NCI-H460 (cell line): ENCODE results near the gene FTL. TPM values are rescaled to one million over a fixed set of nuclear protein-coding genes. Genes with fewer than 3 reads are reported as not detected.

ENCODE experiments used
- DNase-seq: peaks from one replicate; pipeline ENCODE4 v3.0.0-alpha.2; 2016; ENCODE audit warnings: low read depth; ENCODE audit errors: extremely low read depth
- total RNA-seq: library from RNA; depleted of rRNA; stranded (reverse); fragments of >200 nt; shearing (Covaris generic); gene quantifications from 2 replicates; pipeline ENCODE4 v1.2.3, GENCODE V29; 2014

Gene FTL
- total RNA-seq, 1 experiment from 2014 or later, result 10,502 TPM

GRCh38 chr19:48989701-48990291 lies 24.7 kb downstream of the FTL start:
- no peak for DNase-seq

GRCh38 chr19:48990400-48990799 lies 25.3 kb downstream of the FTL start:
- DNase-seq, result no peak

DNA sequence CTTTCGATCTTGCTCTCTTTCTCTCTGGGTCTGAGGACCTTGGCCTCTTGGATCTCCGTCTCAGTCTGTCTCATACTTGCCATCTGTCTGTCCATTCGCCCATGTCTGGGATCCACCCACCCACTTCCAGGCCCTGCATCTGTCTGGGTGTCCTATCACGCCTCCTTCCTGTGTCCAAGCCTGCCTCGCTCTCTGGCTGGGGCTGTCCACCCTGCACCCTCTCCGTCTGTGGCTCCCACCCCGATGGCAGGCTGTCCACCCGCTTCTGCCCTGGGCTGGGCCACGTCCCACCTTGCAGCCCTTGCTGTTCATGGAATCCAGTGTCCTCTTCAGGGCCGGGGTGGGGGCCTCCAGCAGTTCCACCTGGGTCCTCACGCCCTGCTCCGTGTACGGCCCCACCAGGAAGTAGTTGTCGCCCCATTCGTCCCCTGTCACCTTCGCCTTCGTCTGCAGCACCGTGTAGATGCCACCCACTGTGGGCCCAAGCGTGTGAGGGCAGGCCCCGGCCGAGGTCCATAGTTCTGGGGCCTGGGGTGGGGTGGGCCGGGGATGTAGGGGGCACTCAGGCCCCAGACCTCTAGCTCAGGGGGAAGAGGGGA lies 26.0 kb downstream of the FTL start:
- DNase-seq, result no peak

DNA sequence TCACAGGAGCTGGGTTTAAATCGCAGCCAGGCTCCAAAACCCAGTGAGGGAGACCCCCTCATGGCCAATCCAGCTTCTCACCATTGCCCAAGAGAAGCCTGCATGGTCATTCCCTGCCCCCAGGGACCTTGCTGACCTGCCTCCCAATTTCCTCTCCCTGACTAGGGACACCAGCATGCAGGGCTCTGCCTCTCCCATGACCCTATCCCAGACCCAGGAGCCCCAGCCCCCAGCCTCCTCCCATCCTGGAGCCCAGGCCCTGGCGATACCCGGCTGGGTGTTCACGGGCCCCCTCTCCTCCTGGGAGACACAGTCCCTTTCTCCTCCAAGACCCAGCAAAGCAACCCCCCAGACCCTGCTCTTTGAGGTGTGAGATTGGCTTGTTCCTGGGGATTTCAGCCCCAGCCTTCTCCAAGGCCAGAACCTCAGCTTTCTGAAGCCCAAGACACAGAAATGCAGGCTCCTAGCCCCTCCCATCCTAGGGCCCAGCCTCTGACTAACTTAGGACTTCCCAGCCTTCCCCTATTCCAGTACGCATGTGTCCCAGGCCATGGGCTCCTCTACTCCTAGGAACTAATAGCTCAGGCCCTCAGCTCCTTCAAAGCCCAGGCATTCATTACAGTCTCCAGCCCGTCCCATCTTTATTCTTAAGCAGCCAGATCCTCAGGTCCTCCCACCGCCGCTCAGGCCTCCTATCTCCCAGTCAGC lies 26.9 kb downstream of the FTL start:
- DNase-seq, result peak; percentile 51

DNA sequence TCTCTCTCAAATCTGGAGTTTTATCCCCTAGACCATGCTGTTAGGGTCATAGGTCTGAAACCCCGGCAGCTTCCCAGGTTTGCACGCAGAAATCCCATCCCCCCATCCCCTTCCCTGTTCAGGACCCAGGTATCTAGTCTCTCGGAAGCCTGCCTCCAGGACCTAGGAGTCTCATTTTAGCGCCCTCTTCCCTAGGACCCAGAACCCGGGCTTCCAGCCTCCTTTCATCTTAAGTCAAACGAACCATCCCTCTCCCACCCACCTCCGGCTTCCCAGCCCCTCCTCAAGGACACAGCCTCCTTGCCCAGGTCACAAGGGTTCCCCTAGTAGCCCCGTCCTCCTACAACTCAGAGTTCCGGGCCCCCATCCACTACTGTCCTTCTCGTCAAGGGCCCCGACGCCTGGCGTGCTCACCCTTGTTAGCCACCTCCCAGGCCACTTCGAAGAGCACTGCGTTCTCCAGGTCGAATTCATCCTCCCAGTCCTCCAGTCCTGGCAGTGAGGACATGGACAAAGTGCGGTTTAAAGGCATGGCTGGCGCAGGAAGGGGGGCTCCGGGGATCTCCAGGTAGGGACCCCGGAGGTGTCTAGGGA lies 27.6 kb downstream of the FTL start:
- no peak for DNase-seq

- peak; percentile 98 for DNase-seq
Observed at GRCh38 chr19:48993175-48994034, 28.3 kb downstream of the FTL start, which contains the start of the genes GYS1 and RUVBL2. TSS of gene GYS1 (minus strand) at chr19:48993309. CDS start at chr19:48993112, 197 bp downstream. TSS of gene RUVBL2 (plus strand) at chr19:48993887. CDS start at chr19:48993912, 25 bp downstream.

DNA sequence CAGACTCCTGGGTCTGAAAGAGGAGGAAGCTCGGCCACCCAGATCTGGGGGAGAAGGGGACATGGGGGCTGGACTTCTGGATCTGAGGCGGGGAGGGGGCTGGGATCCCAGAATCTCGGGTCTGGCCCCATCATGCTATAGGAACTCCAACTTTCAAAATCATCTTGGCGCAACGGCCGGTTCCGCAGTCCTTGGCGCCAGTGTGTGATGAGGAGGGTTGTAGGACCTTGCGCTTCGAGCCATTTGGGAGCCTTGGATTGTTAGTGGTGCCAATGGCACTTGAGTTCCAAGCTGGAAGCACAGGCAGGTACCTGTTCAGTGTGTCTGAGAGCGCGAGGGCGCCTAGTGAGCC lies 28.9 kb downstream of the FTL start:
- DNase-seq, result no peak

DNA sequence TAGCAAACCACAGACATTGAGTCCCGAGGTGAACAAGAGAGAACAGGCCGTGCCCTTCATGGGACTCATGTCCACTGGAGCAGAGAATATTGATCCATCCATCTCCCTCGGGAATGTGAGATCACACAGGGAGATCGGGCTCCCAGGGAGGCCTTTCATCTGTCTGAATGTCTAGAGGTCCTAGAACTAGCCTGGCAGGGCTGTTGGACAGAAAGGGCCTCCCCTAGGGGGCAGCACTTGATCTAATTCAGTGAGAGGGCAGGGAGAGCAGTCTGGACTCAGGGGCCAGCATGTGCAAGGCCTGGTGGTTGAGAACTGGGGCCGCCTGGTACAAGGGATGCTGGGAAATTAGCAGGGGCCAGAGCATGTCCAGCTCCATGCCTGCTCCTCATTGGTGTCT lies 32.9 kb downstream of the FTL start:
- peak; percentile 40 for DNase-seq

DNA sequence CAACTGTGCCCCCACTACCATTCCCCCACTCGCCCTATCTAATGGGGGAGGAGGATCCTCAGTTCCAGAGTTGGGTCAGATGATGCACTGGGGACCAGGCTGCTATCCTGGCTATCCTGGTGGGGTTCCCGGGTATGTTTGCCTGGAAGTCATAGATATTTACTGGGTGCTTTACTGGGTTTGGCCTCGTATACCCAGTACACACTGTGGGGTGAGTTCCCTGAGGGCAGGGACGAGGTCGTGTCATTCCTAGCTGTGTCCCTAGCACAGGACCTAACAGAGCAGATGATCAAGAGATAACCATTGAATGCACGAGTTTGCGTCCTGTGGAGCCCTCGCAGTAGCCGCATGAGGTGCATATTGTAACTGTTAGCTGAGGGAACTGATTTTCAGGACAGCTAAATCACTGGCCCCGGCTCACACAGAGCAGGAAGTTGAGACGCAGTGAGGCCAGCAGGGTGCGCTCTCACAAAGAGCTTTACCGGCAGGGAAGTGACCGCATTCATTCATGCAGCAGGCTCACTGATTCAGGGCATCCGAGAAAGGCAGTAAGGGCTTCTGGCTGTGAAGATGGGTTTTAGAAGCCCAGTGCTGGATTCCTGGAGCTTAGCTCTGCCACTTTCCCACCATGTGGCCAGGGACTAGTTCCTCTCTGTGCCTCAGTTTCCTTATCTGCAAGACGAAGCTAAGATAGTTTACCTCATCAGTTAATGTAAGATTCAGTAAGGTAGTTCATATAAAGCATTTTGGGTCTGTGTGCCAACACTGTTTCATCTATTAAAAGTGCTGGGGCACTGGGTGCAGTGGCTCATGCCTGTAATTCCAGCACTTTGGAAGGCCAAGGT lies 34.6 kb downstream of the FTL start:
- DNase-seq, result peak; percentile 36

- DNase-seq, result no peak
Observed at GRCh38 chr19:49004133-49004532, 39.0 kb downstream of the FTL start.

GRCh38 chr19:49004964-49005614 lies 40.0 kb downstream of the FTL start:
- DNase-seq, result no peak

GRCh38 chr19:49006905-49007304 lies 41.8 kb downstream of the FTL start:
- no peak for DNase-seq

GRCh38 chr19:49009828-49010227 lies 44.7 kb downstream of the FTL start:
- no peak for DNase-seq

GRCh38 chr19:49010453-49010852 lies 45.3 kb downstream of the FTL start:
- DNase-seq, result no peak

DNA sequence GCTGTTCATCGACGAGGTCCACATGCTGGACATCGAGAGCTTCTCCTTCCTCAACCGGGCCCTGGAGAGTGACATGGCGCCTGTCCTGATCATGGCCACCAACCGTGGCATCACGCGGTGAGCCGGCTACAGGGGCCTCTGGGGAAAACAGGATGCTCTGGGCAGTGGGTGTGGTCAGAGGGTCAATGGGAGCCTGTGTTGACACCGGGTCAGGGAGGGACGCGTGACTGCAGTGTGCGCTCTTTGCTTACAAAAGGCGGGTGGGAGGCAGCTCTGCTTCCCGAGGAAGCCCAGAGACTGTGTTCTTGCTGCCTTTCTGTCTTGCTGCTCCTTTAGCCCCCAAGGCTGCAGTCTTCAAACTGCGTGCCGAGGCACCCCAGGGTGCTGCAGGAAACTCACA lies 46.1 kb downstream of the FTL start:
- no peak for DNase-seq

- DNase-seq, result no peak
Observed at GRCh38 chr19:49014123-49014869, 49.2 kb downstream of the FTL start.

GRCh38 chr19:49014870-49015255 lies 49.8 kb downstream of the FTL start:
- no peak for DNase-seq

GRCh38 chr19:49016067-49016839 lies 51.1 kb downstream of the FTL start:
- no peak for DNase-seq
